Measurements from ENCODE around the gene GPN1. TPM values are rescaled to one million over a fixed set of nuclear protein-coding genes. Genes with fewer than 3 reads are reported as not detected.

GPN1 gene
- total RNA-seq, 1 experiment from 2014 or later: 48.5 TPM

DNA sequence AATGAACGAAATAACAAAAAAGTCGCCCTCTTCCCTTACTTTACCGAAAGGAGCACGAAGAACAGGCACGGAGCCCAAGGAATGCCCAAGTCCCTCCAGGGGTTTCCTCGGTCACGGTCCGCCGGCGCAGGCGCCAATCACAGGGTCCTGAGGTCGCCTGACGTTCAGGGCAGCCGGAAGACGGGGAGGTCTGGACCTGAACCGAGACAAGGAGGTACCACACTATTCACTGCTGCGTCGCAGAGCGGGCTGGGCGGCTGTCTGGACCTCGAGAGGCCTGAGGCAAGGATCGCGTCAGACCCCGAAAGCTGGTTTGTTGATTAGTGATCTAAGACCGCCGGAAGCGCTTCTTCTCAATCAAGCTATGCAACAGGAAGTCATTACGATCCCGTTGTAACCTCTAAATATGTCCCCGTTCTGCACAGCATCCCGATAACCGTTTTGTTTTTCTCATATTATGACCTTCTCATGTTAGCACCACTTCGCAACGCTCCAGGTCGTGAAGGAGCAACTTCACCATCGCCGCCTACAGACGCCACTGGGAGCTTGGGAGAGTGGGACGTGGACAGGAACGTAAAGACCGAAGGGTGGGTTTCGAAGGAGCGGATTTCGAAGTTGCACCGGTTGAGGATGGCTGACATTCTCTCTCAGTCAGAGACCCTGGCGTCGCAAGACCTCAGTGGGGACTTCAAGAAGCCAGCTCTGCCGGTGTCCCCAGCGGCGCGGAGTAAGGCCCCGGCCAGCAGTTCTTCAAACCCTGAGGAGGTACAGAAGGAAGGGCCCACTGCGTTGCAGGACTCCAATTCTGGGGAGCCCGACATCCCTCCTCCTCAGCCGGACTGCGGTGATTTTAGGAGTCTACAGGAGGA lies 34.7 kb downstream of the GPN1 start, which contains the start of the genes SLC4A1AP and SUPT7L:
Gene SLC4A1AP (plus strand): TSS at position 605 of the 869 bp plus-strand sequence. CDS start 26 bp downstream, at position 631.
Gene SUPT7L (minus strand): TSS at position 330 of the 869 bp plus-strand sequence. CDS start 1,422 bp downstream, outside the sequence.
- H3K4ac ChIP-seq (ENCODE audit: low read depth, low read length): no peak within 1 kb of the TSS
- Mint-ChIP-seq H3K4me3 (peak within 1 kb of the TSS; percentile 97 to 98), H3K27me3 (ENCODE audit: low read depth) (no peaks in the 10 kb centered on the region), H3K9me3 (no peaks in the 10 kb centered on the region), H3K36me3 (ENCODE audit: insufficient read depth in 1 of 3, low read depth in 3 of 3) (peaks cover 22 to 52% (median 41%) of the 10 kb centered on the region in 3 experiments; a peak in 6 of 7 replicates), H3K27ac (peak within 1 kb of the TSS; percentile 98 to 100 (median 100)), H3K4me1 (peaks cover 9 to 18% of the 10 kb centered on the region in 2 experiments)
- peak within 1 kb of the TSS; percentile 70 for H3K4me2 ChIP-seq (ENCODE audit: insufficient read depth, insufficient read length, low read length)
- H3K79me1 ChIP-seq (ENCODE audit: insufficient read depth, low read depth, low read length, poor library complexity, severe bottlenecking): peaks cover 8% of the 10 kb centered on the region
- no peaks in the 10 kb centered on the region; the same call in 1 of the 2 replicates for H3K4me1 ChIP-seq (ENCODE audit: insufficient read depth, low read length)
- H3K9ac ChIP-seq (ENCODE audit: extremely low read depth, insufficient read length, low read length): peak within 1 kb of the TSS; percentile 78
- H3K56ac ChIP-seq (ENCODE audit: insufficient read length, low read depth, low read length): peak within 1 kb of the TSS; percentile 18
- H4K5ac ChIP-seq (ENCODE audit: insufficient read length, low read depth, low read length): peak within 1 kb of the TSS; percentile 75
- peak within 1 kb of the TSS; percentile 66; the same call in 1 of the 2 replicates for H3K14ac ChIP-seq (ENCODE audit: insufficient read depth, low read length)
- H4K91ac ChIP-seq (ENCODE audit: insufficient read length, low read depth, low read length): no peak within 1 kb of the TSS
- no peak within 1 kb of the TSS for H2AK5ac ChIP-seq (ENCODE audit: insufficient read length, low read length)
- H4K8ac ChIP-seq (replicated peaks; ENCODE audit: insufficient read length, low read depth, low read length): peak within 1 kb of the TSS; percentile 17
- no peak within 1 kb of the TSS for H2BK15ac ChIP-seq (ENCODE audit: low read depth, low read length)
- H2BK120ac ChIP-seq (ENCODE audit: low read depth, low read length, poor library complexity, severe bottlenecking): no peak within 1 kb of the TSS
- peak within 1 kb of the TSS; percentile 78 for H3K18ac ChIP-seq (ENCODE audit: insufficient read length, low read depth, low read length)
- H3K27me3 ChIP-seq (ENCODE audit: insufficient read depth, low read length): no peaks in the 10 kb centered on the region
- H3K79me2 ChIP-seq (ENCODE audit: insufficient read depth, low read length): 0 out of 2 replicates have a peak, but pooled peaks cover 2% of the 10 kb centered on the region
- H3K23ac ChIP-seq (ENCODE audit: insufficient read length, low read depth, low read length): no peak within 1 kb of the TSS
- peak within 1 kb of the TSS; percentile 44 for H3K27ac ChIP-seq (ENCODE audit: insufficient read length, low read depth, low read length)
- no CpG with 5 or more reads among the region's 56 CpGs for WGBS (ENCODE audit: extremely low coverage, insufficient read length, low lambda C conversion rate)
- peaks cover 3% of the 10 kb centered on the region for H4K20me1 ChIP-seq (ENCODE audit: control insufficient read depth, insufficient read depth, insufficient read length)
- H3K9me3 ChIP-seq (ENCODE audit: control insufficient read depth, low read depth, low read length): no peaks in the 10 kb centered on the region
- DNase-seq: peak; percentile 81
- H2AFZ ChIP-seq (ENCODE audit: low read length): peak within 1 kb of the TSS; percentile 89
- TF ChIP-seq, protein P1, sequence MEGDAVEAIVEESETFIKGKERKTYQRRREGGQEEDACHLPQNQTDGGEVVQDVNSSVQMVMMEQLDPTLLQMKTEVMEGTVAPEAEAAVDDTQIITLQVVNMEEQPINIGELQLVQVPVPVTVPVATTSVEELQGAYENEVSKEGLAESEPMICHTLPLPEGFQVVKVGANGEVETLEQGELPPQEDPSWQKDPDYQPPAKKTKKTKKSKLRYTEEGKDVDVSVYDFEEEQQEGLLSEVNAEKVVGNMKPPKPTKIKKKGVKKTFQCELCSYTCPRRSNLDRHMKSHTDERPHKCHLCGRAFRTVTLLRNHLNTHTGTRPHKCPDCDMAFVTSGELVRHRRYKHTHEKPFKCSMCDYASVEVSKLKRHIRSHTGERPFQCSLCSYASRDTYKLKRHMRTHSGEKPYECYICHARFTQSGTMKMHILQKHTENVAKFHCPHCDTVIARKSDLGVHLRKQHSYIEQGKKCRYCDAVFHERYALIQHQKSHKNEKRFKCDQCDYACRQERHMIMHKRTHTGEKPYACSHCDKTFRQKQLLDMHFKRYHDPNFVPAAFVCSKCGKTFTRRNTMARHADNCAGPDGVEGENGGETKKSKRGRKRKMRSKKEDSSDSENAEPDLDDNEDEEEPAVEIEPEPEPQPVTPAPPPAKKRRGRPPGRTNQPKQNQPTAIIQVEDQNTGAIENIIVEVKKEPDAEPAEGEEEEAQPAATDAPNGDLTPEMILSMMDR (conservative IDR thresholded peaks at IDR 0.05): peak; percentile 14; the same call in 2 of the 3 replicates
- peak within 1 kb of the TSS; percentile 45 for H2BK5ac ChIP-seq (ENCODE audit: insufficient read length, low read length)
- no peak within 1 kb of the TSS for H3T11ph ChIP-seq (ENCODE audit: low read length)
- peaks cover 12% of the 10 kb centered on the region for H3K23me2 ChIP-seq (ENCODE audit: insufficient read length, low read depth, low read length, poor library complexity, severe bottlenecking)
- H2BK12ac ChIP-seq (ENCODE audit: insufficient read length, low read depth, low read length): no peak within 1 kb of the TSS
- H2BK20ac ChIP-seq (ENCODE audit: low read depth, low read length, poor library complexity, severe bottlenecking): no peak within 1 kb of the TSS
